IMR-90 (cell line): ENCODE results near the gene PCGF2. TPM values are rescaled to one million over a fixed set of nuclear protein-coding genes. Genes with fewer than 3 reads are reported as not detected.

Experiments used
- ATAC-seq: fragments of 200-7000 bp; cut with Tn5 transposase; 2 replicates; pipeline ENCODE4 v1.9.1; 2020; ENCODE audit warnings: low read depth, mild to moderate bottlenecking, moderate library complexity
- BruUV-seq: library from RNA; stranded (reverse); fragments of 400-500 nt; replicated peaks from 2 replicates; lab custom pipeline; 2021; lab: Mats Ljungman, UMichigan
- CTCF ChIA-PET: fragments of 300-600 bp; formaldehyde crosslinking; extraction: SDS; loops from one replicate; lab custom pipeline; 2021; ENCODE audit warnings: antibody characterized with exemption; lab: Yijun Ruan, JAX
- POLR2A ChIA-PET: fragments of 300-600 bp; sonication (Branson Sonifier 250); formaldehyde crosslinking; loops from one replicate; lab custom pipeline; 2022; ENCODE audit warnings: antibody characterized with exemption; ENCODE audit not compliant: unreplicated experiment; lab: Charles Lee
- DNase-seq: peaks from one replicate; pipeline ENCODE4 v3.0.0; 2013
- H2AFZ ChIP-seq: replicated peaks from 2 replicates; pipeline ENCODE3; 2013; ENCODE audit warnings: low read length, mild to moderate bottlenecking; ENCODE audit not compliant: poor library complexity
- H2AK5ac ChIP-seq: 2 replicates; pipeline ENCODE4 v1.6.1; 2013; ENCODE audit warnings: low read depth, low read length, inconsistent platforms
- H2AK9ac ChIP-seq: replicated peaks from 2 replicates; pipeline ENCODE3; 2013; ENCODE audit warnings: mild to moderate bottlenecking, low read depth, low read length, moderate library complexity; ENCODE audit not compliant: poor library complexity
- H2BK120ac ChIP-seq: 2 replicates; pipeline ENCODE4 v1.6.1; 2013; ENCODE audit warnings: low read depth, low read length, inconsistent platforms
- H2BK15ac ChIP-seq: 3 replicates; pipeline ENCODE4 v1.6.1; 2013; ENCODE audit warnings: low read depth, low read length, inconsistent platforms
- H2BK20ac ChIP-seq: 2 replicates; pipeline ENCODE4 v1.6.1; 2013; ENCODE audit warnings: low read depth, mild to moderate bottlenecking, inconsistent platforms, low read length, moderate library complexity
- H2BK5ac ChIP-seq: 2 replicates; pipeline ENCODE4 v1.6.1; 2013; ENCODE audit warnings: mild to moderate bottlenecking, low read depth, low read length, inconsistent platforms; ENCODE audit not compliant: poor library complexity, severe bottlenecking
- H3K14ac ChIP-seq: replicated peaks from 2 replicates; pipeline ENCODE4 v1.6.1; 2013; ENCODE audit warnings: low read depth, low read length, inconsistent platforms
- H3K18ac ChIP-seq: 2 replicates; pipeline ENCODE4 v1.6.1; 2013; ENCODE audit warnings: low read depth, low read length, control low read depth
- H3K23ac ChIP-seq: 2 replicates; pipeline ENCODE4 v1.6.1; 2013; ENCODE audit warnings: low read depth, low read length, inconsistent platforms
- H3K27ac ChIP-seq: 2 replicates; pipeline ENCODE4 v1.5.1; 2013; ENCODE audit warnings: mild to moderate bottlenecking, control low read depth, low read length; ENCODE audit not compliant: insufficient read depth
- H3K27me3 ChIP-seq: 2 replicates; pipeline ENCODE4 v1.6.1; 2013; ENCODE audit warnings: low read length; ENCODE audit not compliant: control insufficient read depth, insufficient read depth
- H3K36me3 ChIP-seq: 2 replicates; pipeline ENCODE4 v1.6.1; 2013; ENCODE audit warnings: low read length, mixed read lengths; ENCODE audit not compliant: control insufficient read depth, insufficient read depth
- H3K4ac ChIP-seq: 2 replicates; pipeline ENCODE4 v1.6.1; 2013; ENCODE audit warnings: low read depth, low read length, inconsistent platforms
- H3K4me1 ChIP-seq: 2 replicates; pipeline ENCODE4 v1.6.1; 2013; ENCODE audit warnings: low read length, mixed read lengths; ENCODE audit not compliant: control insufficient read depth, insufficient read depth
- H3K4me2 ChIP-seq: 2 replicates; pipeline ENCODE4 v1.6.1; 2013; ENCODE audit warnings: low read depth, mild to moderate bottlenecking, control low read depth, low read length, moderate library complexity
- H3K4me3 ChIP-seq: 2 replicates; pipeline ENCODE4 v1.5.1; 2013; ENCODE audit warnings: low read depth, mild to moderate bottlenecking, control low read depth, low read length, moderate library complexity; ENCODE audit not compliant: insufficient read depth
- H3K56ac ChIP-seq: 2 replicates; pipeline ENCODE4 v1.6.1; 2013; ENCODE audit warnings: low read length, inconsistent platforms; ENCODE audit not compliant: insufficient read depth; ENCODE audit errors: extremely low read depth
- H3K79me1 ChIP-seq, 2 experiments: 2 replicates each; pipeline ENCODE4 v1.6.1; 2013; ENCODE audit warnings: low read length in 2 of 2, inconsistent platforms in 1 of 2, low read depth in 1 of 2
- H3K9ac ChIP-seq: 2 replicates; pipeline ENCODE4 v1.6.1; 2013; ENCODE audit warnings: low read depth, low read length, control low read depth
- H3K9me1 ChIP-seq: 2 replicates; pipeline ENCODE4 v1.6.1; 2013; ENCODE audit warnings: low read length, inconsistent platforms; ENCODE audit not compliant: insufficient read depth
- H3K9me3 ChIP-seq: 2 replicates; pipeline ENCODE4 v1.6.1; 2013; ENCODE audit warnings: low read length; ENCODE audit not compliant: control insufficient read depth, insufficient read depth
- H4K20me1 ChIP-seq: 2 replicates; pipeline ENCODE4 v1.6.1; 2013; ENCODE audit warnings: low read length, inconsistent platforms; ENCODE audit not compliant: insufficient read depth
- H4K5ac ChIP-seq: 2 replicates; pipeline ENCODE4 v1.6.1; 2013; ENCODE audit warnings: mild to moderate bottlenecking, low read depth, low read length, control low read depth
- H4K8ac ChIP-seq, 2 experiments: 2 replicates each; pipeline ENCODE4 v1.6.1; 2013; ENCODE audit warnings: low read depth in 2 of 2, low read length in 2 of 2, control low read depth in 1 of 2, inconsistent platforms in 1 of 2
- H4K91ac ChIP-seq: 2 replicates; pipeline ENCODE4 v1.6.1; 2013; ENCODE audit warnings: low read depth, low read length, inconsistent platforms; ENCODE audit not compliant: insufficient read depth
- BHLHE40 ChIP-seq: fragments of 150-350 bp; IDR thresholded peaks from 2 replicates; pipeline ENCODE4 v1.6.1; 2016; ENCODE audit warnings: mild to moderate bottlenecking, low read depth, low read length
- CEBPB ChIP-seq: IDR thresholded peaks from 2 replicates; pipeline ENCODE4 v1.6.1; 2012; ENCODE audit warnings: low read depth, low read length, improper control_type of control experiment
- CHD1 ChIP-seq: IDR thresholded peaks from 2 replicates; pipeline ENCODE4 v1.6.1; 2012; ENCODE audit warnings: low read depth, low read length, improper control_type of control experiment
- MAZ ChIP-seq: IDR thresholded peaks from 2 replicates; pipeline ENCODE4 v1.6.1; 2012; ENCODE audit warnings: low read depth, mild to moderate bottlenecking, low read length, improper control_type of control experiment, moderate library complexity, borderline replicate concordance
- MXI1 ChIP-seq: IDR thresholded peaks from 2 replicates; pipeline ENCODE4 v1.6.1; 2012; ENCODE audit warnings: low read depth, mild to moderate bottlenecking, low read length, moderate library complexity, borderline replicate concordance
- NFE2L2 ChIP-seq: fragments of 150-350 bp; IDR thresholded peaks from 2 replicates; pipeline ENCODE4 v1.6.1; 2016; ENCODE audit warnings: low read depth, mild to moderate bottlenecking, low read length
- POLR2A ChIP-seq: IDR thresholded peaks from 2 replicates; pipeline ENCODE4 v1.6.1; 2012; ENCODE audit warnings: mild to moderate bottlenecking, low read depth, low read length
- RCOR1 ChIP-seq: IDR thresholded peaks from 2 replicates; pipeline ENCODE4 v1.6.1; 2012; ENCODE audit warnings: mild to moderate bottlenecking, low read length, improper control_type of control experiment; ENCODE audit not compliant: insufficient replicate concordance
- SMC3 ChIP-seq: fragments of 150-350 bp; IDR thresholded peaks from 2 replicates; pipeline ENCODE4 v1.6.1; 2016; ENCODE audit warnings: low read depth, mild to moderate bottlenecking, antibody characterized with exemption, low read length, moderate library complexity
- WGBS, 2 experiments: methylation state at CpG; one replicate each; pipeline versions ENCODE4 v1.1.5 to v1.1.7; 2013; ENCODE audit warnings: missing lambda C conversion rate in 2 of 2; ENCODE audit not compliant: insufficient read length in 1 of 2; ENCODE audit errors: extremely low coverage in 2 of 2; 5-methylcytosine and 5-hydroxymethylcytosine counted together
- dilution Hi-C: fragments of 300-500 bp; cut with HindIII; formaldehyde crosslinking; loops from one replicate; pipeline ENCODE4 v1.14.3; 2018; ENCODE audit warnings: low sequenced_read_pairs; ENCODE audit not compliant: unreplicated experiment
- in situ Hi-C: fragments of 300-500 bp; cut with MboI; formaldehyde crosslinking; loops from 3 replicates; pipeline ENCODE4 v1.14.3; 2019; ENCODE audit warnings: low sequenced_read_pairs, inconsistent platforms, mixed read lengths
- intact Hi-C: fragments of 100-400 bp; cut with micrococcal nuclease; formaldehyde crosslinking; loops from 2 replicates; pipeline ENCODE4 v1.10.0; 2022
- polyA plus RNA-seq, 3 experiments: library from polyadenylated mRNA; depleted of rRNA; stranded (reverse); fragments of >200 nt; gene quantifications; 2 replicates each; pipeline ENCODE4 v1.2.3, GENCODE V29; 2012; ENCODE audit warnings: low replicate concordance in 1 of 3
- total RNA-seq: library from RNA; depleted of rRNA; stranded (reverse); fragments of >200 nt; gene quantifications from 2 replicates; pipeline ENCODE4 v1.2.3, GENCODE V29; 2012
- TF ChIP-seq, protein P1 (sequence below): fragments of 150-350 bp; IDR thresholded peaks from 2 replicates; pipeline ENCODE4 v1.6.1; 2016; ENCODE audit warnings: low read depth, mild to moderate bottlenecking, low read length, moderate library complexity, borderline replicate concordance
- TF ChIP-seq, protein P2 (sequence below): fragments of 150-350 bp; IDR thresholded peaks from 2 replicates; pipeline ENCODE4 v1.6.1; 2017; ENCODE audit warnings: mild to moderate bottlenecking, antibody characterized with exemption, low read length, low read depth
- TF ChIP-seq, protein P3 (sequence below): conservative IDR thresholded peaks from 2 replicates; pipeline ENCODE4 v1.5.1; 2012; ENCODE audit warnings: mild to moderate bottlenecking, low read depth, low read length, improper control_type of control experiment

PCGF2 gene
- total and polyA plus RNA-seq, 2 of the 4 experiments (the other 2 are of a cell fraction) = 1.1 to 18.2 TPM

DNA sequence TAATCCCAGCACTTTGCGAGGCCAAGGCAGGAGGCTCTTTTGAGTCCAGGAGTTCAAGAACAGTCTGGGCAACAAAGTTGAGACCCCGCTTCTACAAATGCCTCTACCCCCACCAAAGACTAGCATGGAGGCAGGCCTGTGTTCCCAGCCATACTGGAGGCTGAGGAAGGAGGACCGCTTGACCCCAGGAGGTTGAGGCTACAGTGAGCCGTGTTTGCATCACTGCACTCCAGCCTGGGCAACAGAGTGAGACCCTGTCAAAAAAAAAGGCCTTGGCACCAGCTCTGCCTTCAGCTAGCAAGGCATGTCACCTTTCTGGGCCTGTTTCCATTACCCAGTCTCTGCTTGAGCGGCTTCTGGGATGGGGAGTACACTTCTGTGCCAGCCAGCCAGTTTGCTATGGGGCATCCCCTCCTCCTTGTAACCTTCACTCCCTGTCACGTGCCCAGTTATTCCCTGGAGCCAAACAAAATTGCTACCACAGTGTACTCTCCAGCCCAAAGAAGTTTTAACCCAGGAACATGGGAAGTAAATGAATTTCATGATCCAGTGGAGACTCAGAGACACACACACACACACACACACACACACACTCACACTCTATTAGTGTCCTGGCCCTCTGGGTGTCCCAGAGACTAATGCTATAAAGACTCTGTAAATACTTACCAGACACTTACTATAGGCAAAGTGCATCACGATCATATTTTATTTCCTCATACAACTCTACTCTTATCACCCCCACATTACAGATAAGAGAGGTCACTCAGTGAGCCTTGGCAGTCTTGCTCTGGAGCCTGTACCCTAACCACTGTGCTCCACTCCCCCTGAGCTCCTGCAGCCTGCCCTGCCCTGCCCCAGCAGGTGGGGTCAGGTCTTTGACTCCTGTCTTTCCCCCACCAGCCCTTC is 15.5 kb downstream of the PCGF2 start:
- H3K4me1 ChIP-seq = peaks cover 15% of the 10 kb centered on the region
- CTCF ChIA-PET = no interaction called here
- intact Hi-C loops = no loop called here

More for the DNA sequence above, 15.5 kb downstream of the PCGF2 start:
- Histone ChIP-seq H3K4me2 (no peak overlapping the region), H3K36me3 (peaks cover 39% of the 10 kb centered on the region), H3K23ac (no peak overlapping the region), H3K9me1 (0 out of 2 replicates have a peak, but pooled peaks cover 11% of the 10 kb centered on the region), H3K27me3 (no peaks in the 10 kb centered on the region), H3K14ac (no peak overlapping the region), H3K27ac (no peak overlapping the region), H2BK120ac (no peak overlapping the region), H4K91ac (no peak overlapping the region), H3K9me3 (no peaks in the 10 kb centered on the region), H2BK15ac (no peak overlapping the region), H2BK20ac (no peak overlapping the region), H2AFZ (no peak overlapping the region), H3K79me1 (peaks cover 11 to 64% of the 10 kb centered on the region in 2 experiments; a peak in 3 of 4 replicates), H3K4me3 (no peak overlapping the region), H2BK5ac (no peak overlapping the region), H2AK5ac (no peak overlapping the region), H3K4ac (no peak overlapping the region), H4K5ac (no peak overlapping the region), H4K20me1 (peaks cover 36% of the 10 kb centered on the region), H4K8ac (no peak overlapping the region), H2AK9ac (peak overlapping the region; percentile 44), H3K9ac (no peak overlapping the region), H3K56ac (no peak overlapping the region), H3K18ac (no peak overlapping the region)
- BruUV-seq = no TSS peak
- in situ Hi-C loops = loop anchor here (5.0 kb wide), 1 partner anchor 55 kb away; no protein-coding TSS in a partner anchor
- POLR2A ChIA-PET = no interaction called here
- no peak for DNase-seq
- dilution Hi-C loops = no loop called here
- 71% methylated on average over 1 of the region's 7 CpGs; no CpG with 5 or more reads in 1 of the 2 experiments for WGBS, 2 experiments
- ATAC-seq = no peak
- no peak for TF ChIP-seq MAZ
- TF ChIP-seq BHLHE40 = no peak
- TF ChIP-seq, protein P1, sequence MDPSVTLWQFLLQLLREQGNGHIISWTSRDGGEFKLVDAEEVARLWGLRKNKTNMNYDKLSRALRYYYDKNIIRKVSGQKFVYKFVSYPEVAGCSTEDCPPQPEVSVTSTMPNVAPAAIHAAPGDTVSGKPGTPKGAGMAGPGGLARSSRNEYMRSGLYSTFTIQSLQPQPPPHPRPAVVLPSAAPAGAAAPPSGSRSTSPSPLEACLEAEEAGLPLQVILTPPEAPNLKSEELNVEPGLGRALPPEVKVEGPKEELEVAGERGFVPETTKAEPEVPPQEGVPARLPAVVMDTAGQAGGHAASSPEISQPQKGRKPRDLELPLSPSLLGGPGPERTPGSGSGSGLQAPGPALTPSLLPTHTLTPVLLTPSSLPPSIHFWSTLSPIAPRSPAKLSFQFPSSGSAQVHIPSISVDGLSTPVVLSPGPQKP = no peak
- no peak for TF ChIP-seq SMC3
- no peak for TF ChIP-seq NFE2L2
- no peak for TF ChIP-seq POLR2A
- TF ChIP-seq CEBPB = no peak
- no peak for TF ChIP-seq RCOR1
- TF ChIP-seq MXI1 = no peak
- TF ChIP-seq, protein P2, sequence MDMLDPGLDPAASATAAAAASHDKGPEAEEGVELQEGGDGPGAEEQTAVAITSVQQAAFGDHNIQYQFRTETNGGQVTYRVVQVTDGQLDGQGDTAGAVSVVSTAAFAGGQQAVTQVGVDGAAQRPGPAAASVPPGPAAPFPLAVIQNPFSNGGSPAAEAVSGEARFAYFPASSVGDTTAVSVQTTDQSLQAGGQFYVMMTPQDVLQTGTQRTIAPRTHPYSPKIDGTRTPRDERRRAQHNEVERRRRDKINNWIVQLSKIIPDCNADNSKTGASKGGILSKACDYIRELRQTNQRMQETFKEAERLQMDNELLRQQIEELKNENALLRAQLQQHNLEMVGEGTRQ = no peak
- TF ChIP-seq CHD1 = no peak
- TF ChIP-seq, protein P3, sequence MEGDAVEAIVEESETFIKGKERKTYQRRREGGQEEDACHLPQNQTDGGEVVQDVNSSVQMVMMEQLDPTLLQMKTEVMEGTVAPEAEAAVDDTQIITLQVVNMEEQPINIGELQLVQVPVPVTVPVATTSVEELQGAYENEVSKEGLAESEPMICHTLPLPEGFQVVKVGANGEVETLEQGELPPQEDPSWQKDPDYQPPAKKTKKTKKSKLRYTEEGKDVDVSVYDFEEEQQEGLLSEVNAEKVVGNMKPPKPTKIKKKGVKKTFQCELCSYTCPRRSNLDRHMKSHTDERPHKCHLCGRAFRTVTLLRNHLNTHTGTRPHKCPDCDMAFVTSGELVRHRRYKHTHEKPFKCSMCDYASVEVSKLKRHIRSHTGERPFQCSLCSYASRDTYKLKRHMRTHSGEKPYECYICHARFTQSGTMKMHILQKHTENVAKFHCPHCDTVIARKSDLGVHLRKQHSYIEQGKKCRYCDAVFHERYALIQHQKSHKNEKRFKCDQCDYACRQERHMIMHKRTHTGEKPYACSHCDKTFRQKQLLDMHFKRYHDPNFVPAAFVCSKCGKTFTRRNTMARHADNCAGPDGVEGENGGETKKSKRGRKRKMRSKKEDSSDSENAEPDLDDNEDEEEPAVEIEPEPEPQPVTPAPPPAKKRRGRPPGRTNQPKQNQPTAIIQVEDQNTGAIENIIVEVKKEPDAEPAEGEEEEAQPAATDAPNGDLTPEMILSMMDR = no peak
